Karpas-422 (cell line): Measurements from ENCODE around the gene ZNF362. TPM values are rescaled to one million over a fixed set of nuclear protein-coding genes. Genes with fewer than 3 reads are reported as not detected.

ENCODE experiments used
- DNase-seq: peaks from one replicate; pipeline ENCODE4 v3.0.0-alpha.2; 2015
- H2AFZ ChIP-seq: fragments of 200-600 bp; sonication (generic); 2 replicates; pipeline ENCODE4 v1.6.1; 2014; ENCODE audit warnings: antibody characterized with exemption, low read length, mixed read lengths
- H3K27ac ChIP-seq: fragments of 200-600 bp; sonication (generic); 2 replicates; pipeline ENCODE4 v1.5.1; 2014; ENCODE audit warnings: mild to moderate bottlenecking, low read length, moderate library complexity
- H3K27me3 ChIP-seq: fragments of 200-600 bp; sonication (generic); 2 replicates; pipeline ENCODE4 v1.6.1; 2014; ENCODE audit warnings: low read length, mixed read lengths
- H3K36me3 ChIP-seq: fragments of 200-600 bp; sonication (generic); 2 replicates; pipeline ENCODE4 v1.6.1; 2014; ENCODE audit warnings: low read length, mixed read lengths; ENCODE audit not compliant: insufficient read depth
- H3K4me1 ChIP-seq: fragments of 200-600 bp; sonication (generic); 2 replicates; pipeline ENCODE4 v1.6.1; 2014; ENCODE audit warnings: mild to moderate bottlenecking, low read length, mixed read lengths
- H3K4me2 ChIP-seq: fragments of 200-600 bp; sonication (generic); 2 replicates; pipeline ENCODE4 v1.6.1; 2014; ENCODE audit warnings: low read length, low read depth, mild to moderate bottlenecking; ENCODE audit not compliant: poor library complexity, severe bottlenecking
- H3K4me3 ChIP-seq: fragments of 200-600 bp; sonication (generic); 2 replicates; pipeline ENCODE4 v1.5.1; 2014; ENCODE audit warnings: mild to moderate bottlenecking, antibody characterized with exemption, low read length, mixed read lengths
- H3K79me2 ChIP-seq: fragments of 200-600 bp; sonication (generic); 2 replicates; pipeline ENCODE4 v1.6.1; 2014; ENCODE audit warnings: mild to moderate bottlenecking, low read length, mixed read lengths
- H3K9ac ChIP-seq: fragments of 200-600 bp; sonication (generic); 2 replicates; pipeline ENCODE4 v1.6.0; 2014; ENCODE audit warnings: low read length
- H3K9me2 ChIP-seq: fragments of 200-600 bp; sonication (generic), shearing (Covaris generic); replicated peaks from 2 replicates; pipeline ENCODE4 v1.6.0; 2014; ENCODE audit warnings: mild to moderate bottlenecking, low read length, moderate library complexity; ENCODE audit not compliant: insufficient read depth
- H3K9me3 ChIP-seq: fragments of 300-700, 200-600 bp; sonication (generic); 2 replicates; pipeline ENCODE4 v1.6.1; 2014; ENCODE audit warnings: low read length, mixed read lengths
- H4K20me1 ChIP-seq: fragments of 200-600 bp; sonication (generic); 2 replicates; pipeline ENCODE4 v1.6.1; 2014; ENCODE audit warnings: mild to moderate bottlenecking, antibody characterized with exemption, low read length, low read depth; ENCODE audit not compliant: insufficient read depth
- total RNA-seq: library from RNA; depleted of rRNA; stranded (reverse); fragments of >200 nt; shearing (Covaris generic); gene quantifications from 2 replicates; pipeline ENCODE4 v1.2.3, GENCODE V29; 2014; ENCODE audit warnings: low replicate concordance

The ZNF362 gene
- total RNA-seq, 1 experiment from 2014 or later: 16.7 TPM

DNA sequence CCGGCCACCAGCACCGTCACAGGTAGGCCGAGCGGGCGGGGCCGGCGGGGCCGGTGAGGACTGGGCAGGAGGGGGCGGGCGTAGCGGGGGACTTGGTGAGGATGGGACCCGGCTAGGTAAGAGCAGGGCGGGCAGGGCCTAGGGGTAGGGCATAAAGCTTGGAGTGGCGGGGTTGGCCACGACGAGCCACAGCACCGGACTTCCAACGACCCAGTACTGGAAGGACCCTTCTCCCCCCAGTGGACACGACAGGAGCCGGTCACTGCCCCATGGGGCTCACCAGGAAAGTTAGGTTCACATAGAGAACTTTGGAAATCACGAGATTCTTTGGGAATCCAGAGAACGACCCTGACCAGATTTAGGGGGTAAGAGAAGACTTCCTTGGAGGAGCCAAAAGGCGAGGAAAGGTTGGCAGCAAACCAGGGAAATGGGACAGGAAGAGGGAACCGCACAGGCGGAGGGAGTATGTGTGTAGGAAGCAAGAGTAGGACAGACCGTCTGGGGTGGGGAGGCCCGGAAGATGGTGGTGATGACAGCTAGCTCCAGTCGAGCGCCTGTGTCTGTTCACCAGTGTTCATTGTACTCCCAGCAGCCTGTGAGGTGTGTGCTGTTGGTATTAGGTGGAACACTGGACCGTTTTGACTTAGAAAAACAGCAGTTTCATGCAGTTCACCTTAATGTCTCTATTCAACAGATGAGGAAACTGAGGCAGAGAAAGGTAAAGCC lies 20.4 kb downstream of the ZNF362 start:
- Histone ChIP-seq H3K9me2 (no peaks in the 10 kb centered on the region), H3K4me2 (no peak overlapping the region), H2AFZ (no peak overlapping the region), H3K27me3 (no peaks in the 10 kb centered on the region), H3K79me2 (no peaks in the 10 kb centered on the region), H4K20me1 (no peaks in the 10 kb centered on the region), H3K4me1 (peaks cover 27% of the 10 kb centered on the region), H3K9me3 (no peaks in the 10 kb centered on the region), H3K36me3 (no peaks in the 10 kb centered on the region), H3K4me3 (no peak overlapping the region), H3K27ac (no peak overlapping the region), H3K9ac (no peak overlapping the region)
- DNase-seq: no peak

- H3K9ac ChIP-seq: no peak overlapping the region
- H3K36me3 ChIP-seq: no peaks in the 10 kb centered on the region
- no peak overlapping the region for H3K4me2 ChIP-seq
- no peaks in the 10 kb centered on the region for H4K20me1 ChIP-seq
- H3K4me3 ChIP-seq: no peak overlapping the region
- H3K27ac ChIP-seq: no peak overlapping the region
- no peak overlapping the region for H2AFZ ChIP-seq
- H3K9me2 ChIP-seq: no peaks in the 10 kb centered on the region
- no peak for DNase-seq
- no peaks in the 10 kb centered on the region for H3K9me3 ChIP-seq
- H3K4me1 ChIP-seq: peaks cover 27% of the 10 kb centered on the region
- no peaks in the 10 kb centered on the region for H3K27me3 ChIP-seq
- no peaks in the 10 kb centered on the region for H3K79me2 ChIP-seq
These were observed 21.3 kb downstream of the ZNF362 start for GRCh38 chr1:33277488-33278084.

DNA sequence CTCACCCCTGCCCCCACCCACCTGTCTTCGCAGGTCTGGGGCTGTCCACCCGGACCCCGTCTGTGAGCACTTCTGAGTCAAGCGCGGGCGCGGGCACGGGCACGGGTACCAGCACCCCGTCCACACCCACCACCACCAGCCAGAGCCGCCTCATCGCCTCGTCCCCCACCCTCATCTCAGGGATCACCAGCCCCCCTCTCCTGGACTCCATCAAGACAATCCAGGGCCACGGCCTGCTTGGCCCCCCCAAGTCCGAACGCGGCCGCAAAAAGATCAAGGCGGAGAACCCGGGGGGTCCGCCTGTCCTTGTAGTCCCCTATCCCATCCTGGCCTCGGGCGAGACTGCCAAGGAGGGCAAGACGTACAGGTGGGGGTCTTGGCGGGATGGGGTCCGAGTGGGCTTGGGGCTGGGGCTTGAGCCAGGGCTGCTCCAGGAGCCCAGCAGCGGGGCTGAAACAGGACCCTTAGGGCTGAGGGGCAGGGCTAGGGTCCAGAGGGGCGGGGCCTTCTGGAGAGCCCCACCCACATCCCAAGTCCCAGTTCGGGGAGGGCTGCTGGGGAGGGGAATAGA lies 23.9 kb downstream of the ZNF362 start:
- Histone ChIP-seq H3K9ac (no peak overlapping the region), H3K27me3 (no peaks in the 10 kb centered on the region), H3K27ac (no peak overlapping the region), H3K36me3 (no peaks in the 10 kb centered on the region), H3K9me2 (no peaks in the 10 kb centered on the region), H3K4me2 (no peak overlapping the region), H3K4me3 (no peak overlapping the region), H3K9me3 (no peaks in the 10 kb centered on the region), H3K79me2 (no peaks in the 10 kb centered on the region), H3K4me1 (peaks cover 10% of the 10 kb centered on the region), H2AFZ (no peak overlapping the region), H4K20me1 (no peaks in the 10 kb centered on the region)
- no peak for DNase-seq

DNA sequence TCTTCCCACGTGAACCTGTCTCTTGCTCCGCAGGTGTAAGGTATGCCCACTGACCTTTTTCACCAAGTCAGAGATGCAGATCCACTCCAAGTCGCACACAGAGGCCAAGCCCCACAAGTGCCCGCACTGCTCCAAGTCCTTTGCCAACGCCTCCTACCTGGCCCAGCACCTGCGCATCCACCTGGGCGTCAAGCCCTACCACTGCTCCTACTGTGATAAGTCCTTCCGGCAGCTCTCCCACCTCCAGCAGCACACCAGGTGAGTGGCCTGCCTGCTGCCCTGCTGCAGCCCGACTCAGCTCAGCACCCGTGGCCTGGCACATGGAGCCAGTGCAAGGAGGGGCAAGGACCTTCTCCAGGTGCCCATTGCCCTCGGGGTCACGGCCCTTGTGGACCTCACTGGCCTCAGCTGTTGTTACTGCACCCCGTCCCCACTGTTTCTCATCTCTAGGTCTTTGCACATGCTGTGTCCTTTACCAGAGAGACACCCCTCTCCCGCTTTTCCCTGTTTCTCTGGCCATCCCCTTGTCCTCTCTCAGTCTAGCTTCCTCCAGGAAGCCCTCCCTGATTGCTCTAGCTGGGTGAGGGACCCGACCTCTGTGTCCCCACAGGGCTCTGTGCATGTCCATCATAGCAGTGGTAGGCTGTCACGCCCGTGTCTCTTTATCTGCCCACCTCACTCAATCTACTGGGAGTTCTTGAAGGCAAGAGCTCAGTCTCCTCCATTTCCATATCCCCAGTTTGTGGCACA lies 25.4 kb downstream of the ZNF362 start:
- no peaks in the 10 kb centered on the region for H3K79me2 ChIP-seq
- no peaks in the 10 kb centered on the region for H3K9me3 ChIP-seq
- no peak for DNase-seq
- no peaks in the 10 kb centered on the region for H3K36me3 ChIP-seq
- H3K9me2 ChIP-seq: no peaks in the 10 kb centered on the region
- H3K27ac ChIP-seq: no peak overlapping the region
- no peaks in the 10 kb centered on the region for H4K20me1 ChIP-seq
- H3K27me3 ChIP-seq: no peaks in the 10 kb centered on the region
- peaks cover 7% of the 10 kb centered on the region for H3K4me1 ChIP-seq
- H3K4me3 ChIP-seq: no peak overlapping the region
- H2AFZ ChIP-seq: no peak overlapping the region
- H3K4me2 ChIP-seq: no peak overlapping the region
- H3K9ac ChIP-seq: no peak overlapping the region

- Histone ChIP-seq H3K36me3 (no peaks in the 10 kb centered on the region), H3K9me3 (no peaks in the 10 kb centered on the region), H3K4me1 (peaks cover 7% of the 10 kb centered on the region), H3K27me3 (no peaks in the 10 kb centered on the region), H3K4me3 (no peak overlapping the region), H3K9ac (no peak overlapping the region), H3K79me2 (no peaks in the 10 kb centered on the region), H3K27ac (no peak overlapping the region), H4K20me1 (no peaks in the 10 kb centered on the region), H3K9me2 (no peaks in the 10 kb centered on the region), H3K4me2 (no peak overlapping the region), H2AFZ (no peak overlapping the region)
- DNase-seq: no peak
These were observed 26.5 kb downstream of the ZNF362 start for GRCh38 chr1:33282791-33283190.

DNA sequence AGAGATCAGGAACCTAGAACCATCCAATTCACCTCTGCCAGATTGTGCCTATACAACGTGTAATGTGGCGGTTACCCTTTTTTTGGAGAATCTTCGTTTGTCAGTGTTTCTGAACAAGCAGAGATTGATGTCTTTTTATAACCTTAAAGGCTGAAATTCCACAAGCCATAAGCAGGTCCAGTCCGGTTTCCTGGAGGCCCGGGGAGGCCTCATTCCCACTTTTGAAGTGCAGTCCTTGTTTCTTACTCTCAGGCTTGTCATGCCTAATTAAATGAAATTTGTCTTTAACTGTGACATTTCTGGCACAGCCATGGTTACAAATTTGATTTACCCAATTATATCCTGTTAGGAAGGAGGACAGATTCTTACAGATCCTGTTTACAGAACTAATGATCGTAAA lies 27.8 kb downstream of the ZNF362 start:
- Histone ChIP-seq H2AFZ (no peak overlapping the region), H3K9me2 (no peaks in the 10 kb centered on the region), H3K4me2 (no peak overlapping the region), H3K9ac (no peak overlapping the region), H3K27me3 (no peaks in the 10 kb centered on the region), H3K9me3 (no peaks in the 10 kb centered on the region), H3K4me1 (no peaks in the 10 kb centered on the region), H3K27ac (no peak overlapping the region), H4K20me1 (no peaks in the 10 kb centered on the region), H3K4me3 (no peak overlapping the region), H3K36me3 (no peaks in the 10 kb centered on the region), H3K79me2 (no peaks in the 10 kb centered on the region)
- no peak for DNase-seq

- Histone ChIP-seq H2AFZ (no peak overlapping the region), H3K4me2 (no peak overlapping the region), H3K4me1 (no peaks in the 10 kb centered on the region), H3K36me3 (no peaks in the 10 kb centered on the region), H4K20me1 (no peaks in the 10 kb centered on the region), H3K27me3 (no peaks in the 10 kb centered on the region), H3K9ac (no peak overlapping the region), H3K4me3 (no peak overlapping the region), H3K9me3 (no peaks in the 10 kb centered on the region), H3K27ac (no peak overlapping the region), H3K79me2 (no peaks in the 10 kb centered on the region), H3K9me2 (no peaks in the 10 kb centered on the region)
- no peak for DNase-seq
These were observed 30.3 kb downstream of the ZNF362 start for GRCh38 chr1:33286451-33287185.

- no peak overlapping the region for H3K27ac ChIP-seq
- no peaks in the 10 kb centered on the region for H3K79me2 ChIP-seq
- no peak overlapping the region for H3K4me3 ChIP-seq
- no peaks in the 10 kb centered on the region for H3K4me1 ChIP-seq
- H3K9me2 ChIP-seq: no peaks in the 10 kb centered on the region
- H2AFZ ChIP-seq: no peak overlapping the region
- no peaks in the 10 kb centered on the region for H4K20me1 ChIP-seq
- no peak overlapping the region for H3K9ac ChIP-seq
- no peaks in the 10 kb centered on the region for H3K27me3 ChIP-seq
- H3K4me2 ChIP-seq: no peak overlapping the region
- no peak for DNase-seq
- H3K36me3 ChIP-seq: no peaks in the 10 kb centered on the region
- H3K9me3 ChIP-seq: no peaks in the 10 kb centered on the region
These were observed 31.0 kb downstream of the ZNF362 start for GRCh38 chr1:33287317-33287716.
